ENCODE measurements around the gene SRRM1.

- TF ChIP-seq BHLHE40 (IDR thresholded peaks at IDR 0.05; ENCODE audit: borderline replicate concordance): no peak
- TF ChIP-seq ARNT (IDR thresholded peaks at IDR 0.05): no peak
- TF ChIP-seq SP1 (IDR thresholded peaks at IDR 0.05): no peak
- TF ChIP-seq LEF1 (IDR thresholded peaks at IDR 0.05; ENCODE audit: borderline replicate concordance): no peak
- no peak for TF ChIP-seq SUZ12 (IDR thresholded peaks at IDR 0.05)
- TF ChIP-seq ZNF384 (IDR thresholded peaks at IDR 0.05): no peak
- TF ChIP-seq FOXK2 (IDR thresholded peaks at IDR 0.05): no peak
- no peak for TF ChIP-seq ELF4 (IDR thresholded peaks at IDR 0.05)
- no peak for TF ChIP-seq FOXM1 (IDR thresholded peaks at IDR 0.05; ENCODE audit: borderline replicate concordance)
- no peak for TF ChIP-seq HDGF (IDR thresholded peaks at IDR 0.05; ENCODE audit: borderline replicate concordance)
- no peak for TF ChIP-seq CTBP1 (IDR thresholded peaks at IDR 0.05; ENCODE audit: borderline replicate concordance)
Measured at GRCh38 chr1:24673341-24673740, 30.2 kb downstream of the SRRM1 start.

All from HEK293T (cell line).